GM10266 (cell line): ENCODE results near the gene NDRG3.

Source experiments
- DNase-seq: peaks from one replicate; pipeline ENCODE4 v3.0.0; 2012; ENCODE audit errors: extremely low spot score
- TF ChIP-seq, protein P1 (sequence below): IDR thresholded peaks from 2 replicates; pipeline ENCODE4 v1.5.1; 2012; ENCODE audit warnings: mild to moderate bottlenecking, low read depth; ENCODE audit not compliant: control insufficient read depth, insufficient read depth; ENCODE audit errors: missing control alignments

Gene NDRG3

DNA sequence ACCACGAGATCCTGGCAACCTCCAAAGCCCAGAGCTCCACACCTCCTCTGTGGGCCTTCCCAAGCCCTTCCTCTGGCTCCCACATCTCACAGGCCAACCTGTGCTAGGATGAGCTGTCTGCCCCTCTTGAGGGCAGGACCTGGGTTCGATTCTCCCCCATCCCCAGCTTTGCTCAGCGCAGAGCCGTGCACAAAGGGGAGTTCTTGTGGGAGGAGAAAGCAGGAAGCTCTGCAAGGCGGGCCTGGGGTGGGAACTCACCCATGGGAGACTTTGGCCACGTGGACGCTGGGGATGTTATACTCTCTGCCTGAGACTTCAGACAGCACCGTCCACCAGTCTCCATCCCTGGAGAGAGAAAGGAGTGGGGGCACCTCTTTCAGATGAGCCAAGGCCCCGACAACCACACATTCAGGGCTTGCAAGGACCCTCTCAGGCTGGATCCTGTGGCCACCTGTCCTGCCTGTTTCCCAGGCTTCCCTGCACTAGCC lies 112.6 kb downstream of the NDRG3 start:
- TF ChIP-seq, protein P1, sequence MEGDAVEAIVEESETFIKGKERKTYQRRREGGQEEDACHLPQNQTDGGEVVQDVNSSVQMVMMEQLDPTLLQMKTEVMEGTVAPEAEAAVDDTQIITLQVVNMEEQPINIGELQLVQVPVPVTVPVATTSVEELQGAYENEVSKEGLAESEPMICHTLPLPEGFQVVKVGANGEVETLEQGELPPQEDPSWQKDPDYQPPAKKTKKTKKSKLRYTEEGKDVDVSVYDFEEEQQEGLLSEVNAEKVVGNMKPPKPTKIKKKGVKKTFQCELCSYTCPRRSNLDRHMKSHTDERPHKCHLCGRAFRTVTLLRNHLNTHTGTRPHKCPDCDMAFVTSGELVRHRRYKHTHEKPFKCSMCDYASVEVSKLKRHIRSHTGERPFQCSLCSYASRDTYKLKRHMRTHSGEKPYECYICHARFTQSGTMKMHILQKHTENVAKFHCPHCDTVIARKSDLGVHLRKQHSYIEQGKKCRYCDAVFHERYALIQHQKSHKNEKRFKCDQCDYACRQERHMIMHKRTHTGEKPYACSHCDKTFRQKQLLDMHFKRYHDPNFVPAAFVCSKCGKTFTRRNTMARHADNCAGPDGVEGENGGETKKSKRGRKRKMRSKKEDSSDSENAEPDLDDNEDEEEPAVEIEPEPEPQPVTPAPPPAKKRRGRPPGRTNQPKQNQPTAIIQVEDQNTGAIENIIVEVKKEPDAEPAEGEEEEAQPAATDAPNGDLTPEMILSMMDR: no peak
- DNase-seq: no peak

DNA sequence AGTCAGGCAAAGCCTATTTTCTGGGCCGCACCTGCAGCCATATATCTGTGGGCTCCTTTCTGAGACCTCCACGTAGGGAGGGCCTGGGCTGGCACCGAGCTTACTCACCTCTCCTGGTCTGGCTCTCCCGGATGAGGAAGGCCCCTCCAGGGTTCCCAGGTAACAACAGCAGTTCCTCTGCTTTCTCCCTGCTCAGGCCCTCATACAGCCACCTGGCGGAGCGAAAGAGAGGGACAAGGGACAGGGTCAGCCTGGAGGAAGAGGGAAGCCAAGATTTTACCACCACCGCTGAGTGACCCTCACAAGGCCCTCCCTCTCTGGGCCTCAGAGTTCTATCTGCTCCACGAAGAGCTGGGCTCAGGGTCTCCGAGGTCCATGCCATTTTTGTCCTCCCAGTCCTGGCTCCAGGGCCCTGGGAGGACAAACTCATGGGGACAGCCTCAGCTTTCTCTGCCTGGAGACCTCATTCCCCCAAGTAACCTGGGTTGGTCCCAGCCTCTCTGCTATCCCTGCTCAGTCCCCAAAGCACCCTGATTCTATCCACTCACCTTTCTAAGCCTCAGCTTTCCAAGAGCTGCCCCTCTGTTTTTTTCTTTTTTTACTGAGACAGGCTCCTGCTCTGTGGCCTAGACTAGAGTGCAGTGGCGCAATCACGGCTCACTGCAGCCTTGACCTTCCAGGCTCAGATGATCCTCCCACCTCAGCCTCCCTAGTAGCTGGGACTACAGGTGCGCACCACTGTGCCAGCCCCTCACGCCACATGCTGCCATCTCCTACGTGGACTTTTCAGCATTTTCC lies 113.2 kb downstream of the NDRG3 start:
- TF ChIP-seq, protein P1: no peak
- no peak for DNase-seq

DNA sequence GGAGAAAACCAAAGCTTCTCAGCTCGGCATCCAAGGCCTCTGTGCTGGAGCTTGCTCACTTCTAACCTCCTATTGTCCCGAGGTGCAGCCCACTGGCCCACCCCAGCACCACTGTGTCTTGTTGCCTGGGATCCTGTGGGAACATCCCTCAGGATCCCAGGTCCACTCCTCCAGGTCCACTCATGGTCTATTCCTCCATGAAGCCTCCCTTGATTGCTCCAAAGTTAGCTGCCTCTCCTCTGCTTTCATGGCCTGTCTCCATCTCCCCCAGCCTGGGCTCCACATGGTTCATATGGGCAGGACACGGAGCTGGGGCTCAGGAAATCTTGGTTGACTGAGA lies 113.8 kb downstream of the NDRG3 start:
- DNase-seq: no peak
- TF ChIP-seq, protein P1: no peak

DNA sequence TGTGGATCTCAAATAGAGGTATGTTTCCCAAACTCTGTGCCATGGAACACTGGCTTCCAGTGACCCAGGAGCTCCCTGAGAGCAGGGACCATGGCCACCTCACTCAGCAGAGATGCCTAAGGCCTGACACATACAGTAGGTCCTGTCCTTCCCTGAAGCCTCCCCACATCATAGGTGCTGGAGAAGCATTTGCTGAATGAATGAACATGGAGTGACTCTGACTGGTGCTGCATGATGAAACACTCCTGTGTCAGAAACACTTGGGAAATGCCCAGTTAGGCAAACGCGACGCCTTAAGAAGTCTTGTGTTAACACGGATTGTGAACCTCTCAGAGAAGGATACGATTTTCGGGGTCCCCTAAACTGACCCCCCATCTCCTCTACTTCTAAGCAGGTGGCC lies 114.2 kb downstream of the NDRG3 start:
- TF ChIP-seq, protein P1: no peak
- no peak for DNase-seq

DNA sequence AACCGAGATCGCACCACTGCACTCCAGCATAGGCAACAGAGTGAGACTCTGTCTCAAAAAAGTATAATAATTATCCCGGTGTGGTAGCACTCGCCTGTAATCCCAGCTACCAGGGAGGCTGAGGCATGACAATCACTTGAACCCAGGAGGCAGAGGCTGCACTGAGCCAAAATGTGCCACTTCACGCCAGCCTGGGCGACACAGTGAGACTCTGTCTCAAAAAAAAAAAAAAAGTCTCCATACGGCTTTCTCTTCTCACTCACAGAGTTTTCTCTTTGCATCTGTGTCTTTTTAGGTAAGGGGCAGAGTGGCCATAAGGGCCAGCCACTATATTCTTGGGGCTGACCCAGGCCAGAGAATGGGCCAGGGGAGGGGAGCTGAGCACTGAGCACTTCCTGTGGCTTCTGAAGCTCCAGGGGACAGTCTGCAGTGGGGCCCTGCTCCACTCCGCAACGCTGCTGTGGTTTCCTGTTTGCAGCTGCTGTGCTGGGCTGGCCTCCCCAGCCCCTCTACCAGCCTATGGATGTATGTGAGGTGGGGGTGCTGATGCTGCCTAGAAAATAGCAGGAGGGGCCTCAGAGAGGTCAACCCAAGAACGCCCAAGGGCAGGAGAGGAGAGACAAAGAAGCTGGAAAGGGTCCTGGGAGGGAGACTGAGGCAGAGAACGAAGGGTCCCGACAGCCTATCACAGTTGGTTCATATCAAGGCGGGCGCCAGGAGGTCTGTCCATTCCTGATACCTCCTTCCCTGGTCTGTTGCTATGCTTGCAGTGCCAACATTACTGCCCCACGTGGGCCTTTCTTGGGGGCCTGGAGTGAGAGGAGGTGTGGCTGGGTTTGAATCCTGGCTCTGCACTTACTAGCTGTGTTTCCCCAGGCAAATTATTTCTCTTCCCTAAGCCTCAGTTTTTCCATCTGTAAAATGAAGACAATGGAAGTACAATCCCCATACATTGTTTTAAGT lies 115.9 kb downstream of the NDRG3 start:
- TF ChIP-seq, protein P1: no peak
- DNase-seq: peak; percentile 51

DNA sequence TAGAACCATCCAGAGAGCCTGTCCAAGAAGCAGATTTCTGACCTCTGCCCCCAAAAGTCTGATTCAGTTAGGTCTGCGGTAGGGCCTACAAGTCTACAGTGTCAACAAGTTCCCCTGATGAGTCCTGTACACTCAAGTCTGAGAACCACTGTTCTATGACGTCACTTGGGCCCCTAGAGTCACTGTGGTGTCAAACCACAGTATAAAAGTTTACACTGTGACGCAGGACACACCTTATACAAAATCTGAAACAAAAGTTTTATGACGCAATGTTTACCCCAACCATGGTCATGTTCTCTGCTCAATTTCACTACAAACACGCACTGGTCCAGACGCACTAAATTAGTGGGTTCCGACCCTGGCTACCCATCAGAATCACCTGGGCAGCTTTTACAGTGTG lies 117.8 kb downstream of the NDRG3 start:
- DNase-seq: no peak
- TF ChIP-seq, protein P1: no peak

DNA sequence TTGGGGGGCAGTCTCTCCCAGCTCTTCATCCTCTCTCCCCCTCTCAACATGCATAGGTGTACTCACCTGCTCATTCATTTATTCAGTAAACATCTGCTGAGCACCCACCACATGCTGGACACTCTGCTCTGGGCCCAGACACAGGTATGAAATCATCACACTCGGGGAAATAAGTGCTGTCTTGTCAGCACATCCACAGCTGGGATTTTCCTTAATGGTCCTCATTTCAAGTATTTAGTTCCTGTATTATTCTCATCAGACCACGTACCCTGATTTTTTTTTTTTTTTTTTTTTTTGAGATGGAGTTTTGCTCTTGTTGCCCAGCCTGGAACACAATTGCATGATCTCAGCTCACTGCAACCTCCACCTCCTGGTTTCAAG lies 121.0 kb downstream of the NDRG3 start:
- TF ChIP-seq, protein P1: no peak
- no peak for DNase-seq
